Suppressor macrophage (primary cell): ENCODE measurements around the gene PKP1.

Experiments used
- DNase-seq, 4 experiments: peaks; one replicate each; pipeline ENCODE4 v3.0.0-alpha.2; 2020 to 2022

PKP1 gene

DNA sequence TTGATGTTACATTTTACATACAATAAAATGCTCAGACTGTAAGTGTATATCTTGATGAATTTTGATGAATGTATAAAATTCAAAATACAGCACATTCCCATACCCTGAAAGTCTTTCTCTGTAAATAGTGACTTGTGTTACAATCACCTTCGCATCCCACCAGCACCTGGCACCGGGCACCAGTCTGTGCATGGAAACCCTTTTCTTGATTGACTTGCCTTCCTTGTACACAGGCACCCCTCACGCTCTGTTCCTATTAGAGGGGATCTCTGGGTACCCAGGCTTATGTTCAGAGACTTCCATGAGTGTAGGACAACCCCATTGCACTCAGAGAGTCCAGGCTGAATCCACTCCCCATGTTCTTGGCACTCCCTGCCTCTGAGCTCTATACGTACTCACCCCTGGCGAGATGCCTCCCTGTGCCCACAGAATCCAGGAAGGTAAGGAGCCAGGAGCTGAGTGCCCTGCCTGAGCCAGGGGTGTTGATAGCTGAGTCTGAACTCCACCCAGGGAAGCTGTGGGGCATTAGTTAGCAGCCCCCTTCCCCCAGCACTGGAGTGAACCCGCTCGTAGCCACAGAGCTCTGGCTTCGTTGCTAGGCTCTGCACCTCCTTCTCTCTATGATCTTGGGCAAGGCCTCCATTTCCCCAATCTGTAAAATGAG lies 22.5 kb upstream of the PKP1 start:
- no peak for DNase-seq

DNA sequence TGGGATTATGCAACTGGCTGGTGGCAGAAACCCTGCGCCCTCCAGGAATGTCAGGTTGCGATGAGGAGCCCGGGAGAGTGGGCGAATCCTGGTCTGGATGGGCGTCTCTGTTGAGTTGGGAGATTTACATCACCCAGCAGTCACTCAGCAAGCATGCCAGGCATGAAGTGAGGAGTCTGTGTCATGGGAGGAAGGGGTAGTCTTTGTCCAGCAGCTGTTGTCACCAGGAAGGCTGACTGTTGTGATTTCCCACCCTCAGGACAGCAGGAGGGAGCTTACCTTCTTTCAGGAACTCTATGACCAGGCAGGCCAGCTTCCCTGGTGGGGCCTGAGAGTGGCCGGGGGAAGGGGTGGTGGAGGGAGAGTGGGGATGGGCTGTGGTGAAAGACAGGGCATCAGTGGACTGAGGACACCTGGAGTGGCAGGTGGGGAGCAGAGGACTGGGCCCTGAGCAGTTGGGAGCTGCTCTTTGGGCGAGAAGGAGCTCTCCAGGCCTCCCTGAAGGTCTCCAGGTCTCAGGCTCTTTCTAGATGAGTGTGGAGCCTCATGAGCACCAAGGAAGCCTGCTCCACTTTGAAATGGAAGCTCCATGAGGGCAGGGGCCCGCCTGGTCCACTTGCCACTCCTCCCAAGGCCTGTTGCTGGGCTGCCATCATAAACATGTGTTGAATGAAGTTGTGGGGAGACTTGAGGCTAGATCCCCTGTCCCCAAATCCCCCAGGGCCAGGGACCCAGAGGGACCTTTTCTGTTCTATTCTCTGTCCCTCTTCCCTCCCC lies 21.3 kb upstream of the PKP1 start:
- DNase-seq = no peak

DNA sequence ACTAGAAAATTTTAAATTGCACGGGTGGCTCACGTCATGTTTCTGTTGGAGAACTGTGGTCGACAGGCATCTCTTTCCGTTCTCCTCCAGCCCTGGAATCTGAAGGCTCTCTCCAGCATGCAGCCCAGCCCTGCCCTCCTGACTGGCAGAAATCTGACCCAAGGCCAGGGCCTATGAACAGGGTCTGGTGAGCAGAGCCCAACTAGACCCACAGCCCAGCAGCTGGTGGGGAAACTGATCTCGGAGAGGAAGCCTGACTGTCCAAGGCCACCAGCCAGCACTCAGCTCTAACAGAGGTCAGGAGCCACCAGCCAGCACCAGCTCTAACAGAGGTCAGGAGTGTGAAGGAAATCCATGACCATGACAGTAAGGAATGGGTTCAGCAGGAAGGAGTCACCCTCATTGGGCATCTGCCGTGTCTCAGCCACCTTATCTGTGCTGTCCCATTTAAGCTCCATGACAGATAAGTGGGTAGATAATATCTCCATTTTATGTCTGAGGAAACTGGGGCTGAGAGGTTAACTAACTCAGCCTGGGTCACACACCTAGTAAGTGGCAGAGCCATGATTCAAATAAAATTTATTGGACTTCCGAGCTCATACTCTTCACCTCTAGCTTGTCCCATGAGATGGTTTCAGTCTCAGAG lies 20.2 kb upstream of the PKP1 start:
- no peak for DNase-seq

DNA sequence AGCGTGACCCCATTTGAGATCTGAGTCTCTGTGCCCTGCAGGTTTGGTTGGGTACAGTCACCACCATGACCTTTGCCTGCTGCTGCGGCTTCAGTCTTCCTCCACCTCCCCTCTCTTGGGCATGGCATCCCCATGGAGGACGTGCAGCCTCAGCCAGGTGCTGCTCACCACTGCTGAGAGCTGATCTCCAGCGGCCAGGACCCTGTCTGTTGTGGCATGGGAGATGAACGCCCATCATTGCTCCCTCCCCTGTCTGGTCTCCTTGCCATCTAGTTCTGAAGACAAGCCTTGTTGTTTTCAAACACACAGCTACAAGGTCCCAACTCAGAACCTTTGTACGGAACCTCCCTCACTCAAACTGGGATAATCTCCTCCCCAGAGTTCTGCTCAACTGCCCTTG lies 19.2 kb upstream of the PKP1 start:
- no peak for DNase-seq

DNA sequence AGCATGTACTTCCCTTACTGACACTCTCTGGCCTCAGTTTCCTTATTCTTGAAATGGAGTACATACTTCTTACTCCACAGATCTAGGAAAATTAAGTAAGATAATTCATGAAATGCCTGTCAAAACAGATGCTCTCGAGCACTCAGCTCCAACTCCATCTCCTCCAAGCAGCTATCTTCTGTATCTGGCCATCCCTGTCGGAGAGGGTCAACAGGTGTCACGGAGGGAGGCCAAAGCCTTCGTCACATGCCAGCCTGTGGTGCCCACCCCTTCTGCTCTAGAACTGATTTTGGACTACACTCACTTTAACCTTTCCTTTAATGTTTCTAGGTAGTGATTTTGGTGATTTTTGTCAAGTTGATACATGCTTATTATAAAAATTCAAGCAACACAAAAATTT lies 18.8 kb upstream of the PKP1 start:
- no peak for DNase-seq

DNA sequence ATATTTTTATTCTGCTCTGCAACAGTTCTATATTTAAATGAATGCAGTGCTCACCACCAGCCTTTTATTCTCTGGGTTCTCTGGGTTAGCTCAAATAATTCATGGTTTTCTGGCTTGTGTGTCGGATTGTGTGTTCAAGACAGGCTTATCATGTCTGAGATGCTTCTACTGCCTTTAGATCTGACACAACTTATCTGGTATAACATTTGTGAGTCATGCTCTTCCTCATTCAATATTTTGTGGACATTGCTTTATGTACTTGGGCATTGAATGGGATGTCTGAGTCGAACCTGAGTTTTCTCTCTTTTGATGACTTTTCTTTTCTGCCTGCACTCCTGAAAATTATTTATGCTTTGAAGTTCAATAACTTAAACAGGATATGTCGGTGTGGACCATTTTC lies 17.6 kb upstream of the PKP1 start:
- DNase-seq = no peak

DNA sequence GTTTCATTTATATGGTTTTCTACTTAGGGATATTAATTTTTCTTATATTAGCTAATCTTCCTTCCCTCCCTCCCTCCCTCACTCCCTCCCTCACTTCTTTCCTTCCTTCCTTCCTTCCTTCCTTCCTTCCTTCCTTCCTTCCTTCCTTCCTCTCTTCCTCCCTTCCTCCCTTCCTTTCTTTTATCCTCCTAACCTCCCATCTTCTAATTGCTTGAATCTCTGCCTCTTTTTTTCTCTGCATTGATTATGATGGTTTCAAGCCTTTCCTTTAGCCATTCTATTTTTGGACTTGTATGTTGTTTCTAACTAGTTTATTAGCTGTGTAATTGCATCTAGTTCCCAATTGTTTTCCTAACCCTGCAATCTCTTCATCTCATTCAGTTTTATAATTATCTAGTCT lies 17.0 kb upstream of the PKP1 start:
- no peak for DNase-seq

DNA sequence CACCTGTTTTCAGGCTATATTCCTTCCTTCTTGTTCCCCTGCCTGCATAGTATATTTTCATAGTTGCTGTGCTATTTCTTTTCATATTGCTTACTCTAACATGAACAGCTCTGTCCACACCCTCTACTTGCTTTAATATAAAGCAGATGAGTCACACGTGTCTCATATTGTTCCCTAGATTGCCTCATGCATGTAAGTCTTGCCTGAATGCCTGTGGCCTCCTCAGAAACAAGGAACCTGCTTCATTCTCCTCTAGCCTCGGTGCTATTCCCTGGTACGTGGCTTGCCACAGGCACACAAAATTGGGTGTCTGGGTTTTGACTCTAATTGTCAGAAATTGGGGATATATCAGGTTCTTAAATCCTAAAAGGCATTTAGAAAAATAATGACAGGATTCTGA lies 16.5 kb upstream of the PKP1 start:
- peak; percentile 21 to 67 (median 48) for DNase-seq

DNA sequence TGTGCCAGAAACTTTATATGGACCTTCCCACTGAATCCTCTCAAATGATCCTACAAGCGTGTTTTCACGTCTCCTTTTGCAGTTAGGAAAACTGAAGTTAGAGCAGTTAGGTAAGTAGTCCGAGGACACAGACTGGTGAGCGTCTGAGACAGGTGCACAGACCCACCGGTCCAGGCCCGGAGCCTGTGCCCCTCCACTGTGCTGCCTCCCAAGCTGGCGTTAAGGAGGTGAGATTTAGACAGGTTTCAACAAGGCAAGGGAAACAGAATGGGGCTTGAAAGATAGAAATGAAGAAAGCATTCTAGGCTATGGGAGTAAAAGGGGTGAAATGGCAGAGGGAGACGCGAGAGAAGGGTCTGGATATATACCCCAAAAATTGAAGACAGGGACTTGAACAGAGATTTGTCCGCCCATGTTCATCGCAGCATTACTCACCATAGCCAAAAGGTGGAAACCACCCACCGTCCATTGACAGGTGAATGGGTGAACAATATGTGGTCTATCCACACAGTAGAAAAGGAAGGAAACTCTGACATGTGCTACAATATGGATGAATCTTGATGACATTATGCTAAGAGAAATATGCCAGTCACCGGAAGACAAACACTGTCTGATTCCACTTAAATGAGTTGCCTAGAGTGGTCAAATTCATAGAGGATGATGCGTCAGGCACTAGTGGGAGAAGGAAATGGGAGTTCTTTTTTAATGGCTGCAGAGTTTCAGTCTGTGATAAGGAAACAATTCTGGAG lies 15.7 kb upstream of the PKP1 start:
- DNase-seq = no peak

DNA sequence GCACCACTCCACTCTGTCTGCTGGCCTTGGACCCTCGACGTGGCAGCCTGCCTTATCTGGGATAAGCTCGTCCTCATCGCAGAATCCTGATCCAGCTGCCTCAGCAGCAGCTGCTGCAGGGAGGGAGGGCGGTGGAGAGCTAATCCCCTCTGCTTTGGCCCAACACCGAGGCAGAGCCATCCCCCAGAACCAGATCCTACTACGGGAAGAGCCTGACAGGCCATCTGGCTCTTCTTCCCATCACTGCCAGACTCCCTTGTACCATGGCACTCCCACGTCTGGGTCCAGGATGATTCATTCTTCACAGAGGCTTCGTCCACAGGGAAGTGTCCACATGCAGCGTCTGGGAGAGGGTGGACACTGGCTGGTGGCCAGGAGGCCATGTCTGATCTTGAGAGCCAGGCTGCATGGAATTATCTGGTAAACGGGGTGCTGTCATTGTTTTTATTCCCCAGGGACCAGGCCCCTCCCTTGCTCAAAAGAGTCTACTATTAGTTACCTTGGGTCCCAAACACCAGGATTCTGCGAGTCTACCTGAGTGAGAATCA lies 14.6 kb upstream of the PKP1 start:
- DNase-seq = no peak

DNA sequence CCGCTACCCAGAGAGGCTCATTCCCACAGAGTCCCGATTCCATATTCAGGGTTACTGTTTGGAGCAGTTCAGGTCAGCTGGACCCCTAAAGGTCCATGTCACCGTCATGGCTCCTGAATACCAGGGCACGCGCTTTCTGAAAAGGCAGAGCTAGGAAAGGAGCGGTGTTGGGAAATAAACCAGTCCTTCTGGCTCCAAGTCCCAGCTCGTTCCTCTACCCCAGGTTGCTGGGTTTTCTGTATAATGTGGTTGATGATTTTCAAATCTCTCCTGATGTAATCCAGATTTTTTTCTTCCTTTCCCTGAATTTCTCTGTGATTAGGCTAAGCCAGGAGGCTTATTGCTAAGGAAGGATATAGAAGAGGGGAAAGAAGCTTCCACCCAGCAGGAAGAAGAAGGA lies 14.0 kb upstream of the PKP1 start:
- DNase-seq = no peak

DNA sequence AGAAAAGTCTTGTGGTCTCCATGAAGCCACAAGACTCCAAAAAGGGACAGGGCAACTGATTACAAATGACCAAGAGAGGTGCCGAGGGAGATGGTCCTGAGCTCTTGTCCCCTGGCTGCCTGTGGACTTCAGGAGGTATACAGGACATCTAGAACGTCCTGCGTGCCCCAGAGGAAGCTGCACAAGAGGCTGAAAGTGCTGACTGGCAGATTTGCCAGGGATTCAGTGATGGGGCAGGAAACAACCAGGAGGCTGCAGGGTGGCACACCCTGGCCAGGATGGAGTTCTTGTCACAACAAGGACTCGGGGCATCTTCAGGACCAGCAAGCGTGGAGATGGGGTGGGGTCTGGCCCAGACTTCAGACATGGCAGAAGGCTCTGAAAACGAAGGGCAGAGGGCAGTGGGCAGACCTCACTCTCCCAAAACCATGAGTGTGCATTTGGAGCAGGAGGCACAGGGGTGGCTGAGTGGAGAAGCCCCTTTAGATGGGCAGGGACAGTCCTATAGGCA lies 13.4 kb upstream of the PKP1 start:
- DNase-seq = no peak

DNA sequence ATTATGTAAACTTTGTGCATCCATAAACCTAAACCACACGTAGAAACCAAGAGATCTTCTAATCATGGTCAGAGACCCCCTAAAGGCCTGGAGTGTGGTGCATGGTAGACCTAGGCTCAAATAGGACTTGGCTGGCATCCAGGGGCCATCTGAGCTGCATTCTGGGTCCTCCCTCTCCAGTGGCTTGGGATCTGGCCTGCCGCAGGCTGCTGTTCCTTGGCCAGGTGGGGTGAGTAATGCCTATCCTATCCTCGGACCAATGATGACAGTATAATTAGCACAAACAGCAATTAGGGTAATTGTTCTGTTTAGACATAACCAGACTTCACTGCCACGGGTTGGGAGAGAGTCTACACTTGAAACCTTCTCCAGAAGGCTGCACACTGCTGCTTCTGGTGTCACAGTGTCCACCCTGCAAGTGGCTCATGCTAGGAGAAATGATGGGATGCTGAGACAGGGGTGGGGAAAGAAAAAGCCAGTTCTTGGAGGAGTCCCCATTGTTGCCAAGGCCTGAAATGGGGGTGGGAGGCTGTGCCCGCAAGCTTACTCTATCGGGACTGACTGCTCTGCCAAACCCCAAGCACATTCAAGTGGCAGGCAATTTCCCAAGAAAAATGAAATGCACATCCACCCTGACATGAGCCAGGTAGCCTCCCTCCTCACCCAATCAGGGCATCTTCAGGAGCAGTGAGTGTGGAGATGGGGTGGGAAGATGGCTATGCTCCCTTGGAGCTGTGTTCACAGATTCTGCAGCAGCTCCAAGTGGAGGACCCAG lies 12.5 kb upstream of the PKP1 start:
- DNase-seq = no peak

DNA sequence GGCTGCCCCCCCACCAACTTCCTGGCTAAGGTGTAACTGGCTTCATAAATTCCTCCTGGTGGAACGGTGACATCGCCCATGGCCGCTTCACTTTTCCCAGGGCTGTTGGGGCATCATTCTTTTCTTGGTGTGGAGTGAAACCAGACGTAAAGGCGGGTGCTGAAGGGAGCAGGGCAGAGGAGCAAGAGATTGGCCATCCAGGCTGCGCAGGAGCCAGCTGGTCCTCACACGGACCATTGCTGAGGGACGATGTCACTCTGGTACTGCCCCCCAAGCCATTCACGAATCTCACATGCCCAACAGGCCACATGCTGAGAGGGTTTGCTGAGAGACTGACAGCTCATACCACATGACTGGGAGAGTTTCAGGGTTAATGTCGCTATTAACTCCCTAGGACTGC lies 10.5 kb upstream of the PKP1 start:
- DNase-seq = no peak

DNA sequence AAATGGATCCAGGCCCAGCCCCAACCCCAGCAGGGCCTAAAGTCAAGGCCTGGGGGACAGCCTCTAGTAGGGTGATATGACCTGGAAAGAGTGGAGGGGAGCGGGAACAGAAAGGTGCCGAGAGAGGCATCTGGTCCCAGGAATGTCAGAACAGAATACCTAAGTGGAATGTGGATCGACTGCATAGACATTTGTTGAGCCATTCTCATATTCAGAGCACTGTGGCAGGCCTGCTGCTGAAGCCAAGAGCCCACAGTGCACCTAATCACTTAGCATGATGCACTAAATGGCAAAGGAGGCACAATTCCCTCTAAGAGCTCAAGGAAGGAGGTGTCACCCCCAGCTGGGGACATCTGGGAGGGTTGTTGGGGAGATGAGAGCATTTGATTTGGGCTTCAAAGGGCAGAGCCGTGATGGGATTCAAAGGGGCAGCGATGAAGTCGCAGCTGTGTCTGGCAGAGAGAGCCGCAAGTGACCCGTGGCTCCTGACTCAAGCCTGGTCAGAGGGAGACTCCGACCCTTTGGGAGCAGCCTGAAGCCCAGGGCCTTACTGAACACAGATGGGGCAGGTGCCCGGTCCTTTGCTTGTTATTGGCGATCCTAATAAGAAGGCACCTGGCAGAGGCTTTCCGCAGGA lies 8.6 kb upstream of the PKP1 start:
- DNase-seq = no peak

DNA sequence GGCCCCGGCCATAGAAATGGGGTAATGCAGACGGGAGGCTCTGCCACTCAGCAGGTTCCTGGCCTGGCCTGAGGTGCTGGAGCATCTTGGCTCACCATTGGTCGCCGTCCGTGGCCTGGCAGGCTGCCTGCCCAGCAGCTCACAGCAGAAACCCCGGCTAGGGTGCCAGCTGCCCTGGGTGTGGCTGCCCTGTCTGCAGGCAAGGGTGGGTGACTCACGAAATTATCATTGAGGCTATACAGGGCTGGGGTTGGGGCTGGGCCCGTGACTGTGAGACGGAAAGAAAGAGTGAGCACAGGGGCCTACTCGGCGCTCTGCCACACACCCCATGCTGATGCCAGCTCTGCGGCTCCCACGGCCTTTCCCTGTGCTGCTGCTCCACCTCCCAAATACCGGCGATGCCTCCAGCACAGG lies 8.0 kb upstream of the PKP1 start:
- DNase-seq = no peak

DNA sequence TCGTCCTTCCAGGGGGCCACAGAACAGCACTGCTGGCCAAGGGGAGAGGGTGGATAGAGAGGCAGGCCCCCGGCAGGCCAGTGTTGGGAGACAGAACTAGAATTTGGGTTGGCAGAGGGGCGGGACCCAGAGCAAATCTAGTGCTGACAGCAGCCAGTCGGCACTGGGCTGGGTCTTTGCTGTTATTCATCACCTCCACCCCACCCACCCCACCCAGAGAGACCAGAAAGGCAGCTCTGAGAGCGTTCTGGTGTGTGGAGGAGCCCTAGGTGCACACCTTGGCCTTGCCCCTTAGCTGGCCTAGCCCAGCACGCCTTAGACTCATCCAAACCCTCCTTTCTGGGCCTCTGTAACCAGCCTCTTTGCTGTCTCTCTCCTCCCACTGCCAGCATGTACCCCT lies 6.4 kb upstream of the PKP1 start:
- no peak for DNase-seq

DNA sequence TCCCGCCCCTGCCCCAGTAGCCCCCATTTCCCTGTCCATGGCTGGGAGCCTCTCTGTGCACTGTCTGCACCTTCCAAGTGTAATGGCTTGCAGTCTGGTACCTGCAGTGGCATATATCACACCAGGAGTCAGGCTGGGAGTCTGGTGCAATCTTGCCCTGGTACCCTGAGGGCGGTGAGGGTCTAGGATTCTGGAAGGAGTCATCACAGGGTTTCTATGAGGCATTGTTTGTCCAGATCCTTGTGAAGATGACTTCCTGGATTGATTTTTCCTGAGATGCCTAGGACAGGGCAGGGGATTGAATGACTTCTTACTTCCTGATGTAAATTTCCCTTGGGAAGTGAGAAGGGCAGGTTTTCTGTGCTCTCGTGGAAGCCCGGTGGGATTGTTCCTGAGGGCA lies 5.9 kb upstream of the PKP1 start:
- DNase-seq = no peak

DNA sequence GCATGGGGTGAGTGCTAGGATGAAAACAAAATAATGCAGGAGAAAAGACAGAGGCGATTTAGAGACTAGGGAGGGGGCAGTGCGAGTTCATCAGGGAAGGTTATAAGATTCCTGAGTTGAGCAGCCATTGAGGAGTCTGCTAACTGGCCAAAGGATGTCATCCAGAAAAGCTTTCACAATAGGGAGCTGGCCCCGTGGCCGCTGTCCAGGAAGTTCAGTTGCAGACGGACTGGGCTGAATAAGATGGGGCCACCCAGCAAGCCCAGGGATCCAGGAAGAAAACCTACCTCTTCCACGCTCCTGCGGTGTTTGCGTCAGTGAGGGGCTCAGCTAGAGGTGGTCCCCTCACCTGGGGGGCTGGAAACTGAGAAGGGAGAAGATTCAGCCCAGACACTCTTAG lies 4.0 kb upstream of the PKP1 start:
- DNase-seq = no peak

DNA sequence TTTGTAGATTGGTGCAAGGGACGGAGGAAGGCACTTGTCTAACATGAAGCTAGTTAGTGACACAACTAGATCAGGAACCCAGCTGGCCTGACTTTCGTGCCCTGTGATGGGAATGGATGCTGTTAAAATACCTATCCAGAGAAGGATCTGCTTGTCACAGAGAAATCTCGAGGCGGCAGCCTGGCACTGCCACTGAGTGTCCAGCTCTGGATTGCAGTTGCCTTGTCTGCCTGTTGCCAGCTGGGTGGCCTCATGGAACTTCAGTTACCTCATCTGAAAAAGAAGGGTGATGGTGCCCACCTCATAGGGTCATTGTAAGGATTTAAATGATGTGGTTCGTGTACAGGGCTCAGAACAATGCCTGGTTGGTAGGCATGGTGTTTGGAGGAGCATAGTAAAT lies 2.4 kb upstream of the PKP1 start:
- DNase-seq = no peak

DNA sequence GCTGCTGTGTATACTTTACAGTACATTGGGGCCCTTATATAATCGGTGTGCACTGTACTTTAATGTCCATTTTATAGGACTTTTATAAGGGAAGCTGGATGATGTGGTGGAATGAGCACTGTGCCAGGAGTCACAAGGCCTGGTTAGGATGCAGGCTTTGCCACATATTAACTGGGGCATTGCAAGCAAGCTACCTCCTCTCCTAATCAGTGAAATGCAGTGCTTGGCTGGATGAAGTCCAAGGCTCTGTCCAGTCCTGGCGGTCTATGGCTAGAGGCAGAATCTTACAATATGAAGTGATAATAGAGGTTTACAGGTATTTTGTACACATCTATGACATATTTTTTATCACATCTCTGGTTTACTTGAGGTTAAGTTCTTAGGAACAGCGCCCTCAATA lies 1.7 kb upstream of the PKP1 start:
- DNase-seq = no peak

DNA sequence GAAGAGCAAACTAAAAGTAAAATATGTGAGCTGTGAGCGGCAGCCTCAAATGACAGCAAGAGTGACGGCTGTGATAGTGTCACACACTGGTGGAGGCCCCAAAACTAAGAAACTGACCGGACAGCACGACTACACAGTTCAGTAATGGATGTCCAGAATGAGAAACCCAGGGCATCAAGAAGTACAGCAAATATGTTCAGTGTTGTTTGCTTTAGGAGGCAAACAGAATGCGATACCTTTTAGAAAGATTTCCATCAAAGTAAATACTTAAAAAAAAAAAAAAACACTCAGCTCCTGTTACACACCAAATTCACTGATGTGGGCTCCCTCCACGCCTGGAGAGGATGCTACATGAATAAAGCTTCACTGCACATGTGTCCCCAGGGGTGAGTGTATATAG lies 1.1 kb upstream of the PKP1 start:
- no peak for DNase-seq
